SK-MEL-5 (cell line): ENCODE measurements around the gene PTPRT. TPM values are rescaled to one million over a fixed set of nuclear protein-coding genes. Genes with fewer than 3 reads are reported as not detected.
A peak's percentile ranks its signal among the peaks of the same experiment; 100 is the strongest.

Experiments used
- DNase-seq: peaks from one replicate; pipeline ENCODE4 v3.0.0-alpha.2; 2016; ENCODE audit warnings: low read depth, low spot score
- in situ Hi-C: cut with HindIII; loops from 2 replicates; pipeline ENCODE4 v1.10.0; 2016; ENCODE audit warnings: low sequenced_read_pairs, high pct_unique_total_duplicates, low pct_unique_long_range_greater_than_20kb
- total RNA-seq: library from RNA; depleted of rRNA; stranded (reverse); fragments of >200 nt; shearing (Covaris generic); gene quantifications from 2 replicates; pipeline ENCODE4 v1.2.3, GENCODE V29; 2014

The PTPRT gene
- total RNA-seq, 1 experiment from 2014 or later: not detected

DNA sequence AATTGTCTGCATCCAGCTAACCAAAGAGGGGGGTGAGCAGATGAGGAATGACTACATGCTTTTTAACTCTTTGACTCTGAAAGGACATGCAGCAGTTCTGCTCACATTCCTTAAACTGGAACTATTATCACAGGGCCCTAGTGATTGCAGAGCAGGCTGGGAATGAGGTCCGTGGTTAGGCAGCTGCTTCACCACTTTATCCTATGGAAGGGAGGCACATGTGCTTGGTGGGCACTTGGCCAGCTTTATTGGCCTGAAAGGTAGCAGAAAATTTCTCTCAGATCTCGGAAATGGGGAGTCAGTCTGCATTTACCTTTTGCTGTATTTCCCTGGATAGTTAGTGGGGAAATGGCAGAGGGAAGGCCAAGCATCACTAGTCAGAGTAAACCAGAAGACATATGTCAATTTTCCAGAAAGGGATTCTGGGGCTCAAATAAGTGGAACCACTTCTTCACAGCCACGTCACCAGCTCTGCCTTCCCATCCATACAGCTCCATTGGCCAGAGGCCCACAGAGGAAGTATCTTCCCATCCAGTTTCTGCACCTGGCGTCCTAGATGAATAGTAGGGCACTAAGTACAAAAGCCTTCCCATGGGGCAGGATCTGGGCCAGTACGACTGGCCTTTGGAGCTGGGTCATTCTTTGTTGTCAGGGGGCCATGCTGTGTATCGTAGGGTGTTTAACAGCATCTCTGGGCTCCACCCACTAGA is 444.8 kb downstream of the PTPRT start:
- in situ Hi-C loops: no loop called here
- no peak for DNase-seq

DNA sequence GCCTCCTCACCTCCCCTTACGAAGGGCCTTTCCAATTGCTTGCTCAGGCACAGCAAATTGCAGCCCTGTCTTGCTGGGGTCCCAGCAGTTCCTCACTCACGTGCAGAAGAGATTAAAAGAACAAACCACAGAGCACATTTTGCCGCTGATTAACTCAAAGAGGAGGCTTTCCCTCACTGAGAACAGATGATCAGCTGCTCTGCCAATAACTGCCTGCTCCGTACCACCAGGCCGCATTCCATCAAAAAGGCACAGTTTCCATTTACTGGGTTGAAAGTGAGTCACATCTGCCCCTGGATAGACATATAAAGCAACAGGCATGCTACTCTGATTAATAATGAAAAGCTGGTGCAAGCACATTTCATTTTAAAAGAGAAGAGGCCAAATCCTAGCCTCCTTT is 446.8 kb downstream of the PTPRT start:
- in situ Hi-C loops: no loop called here
- no peak for DNase-seq

DNA sequence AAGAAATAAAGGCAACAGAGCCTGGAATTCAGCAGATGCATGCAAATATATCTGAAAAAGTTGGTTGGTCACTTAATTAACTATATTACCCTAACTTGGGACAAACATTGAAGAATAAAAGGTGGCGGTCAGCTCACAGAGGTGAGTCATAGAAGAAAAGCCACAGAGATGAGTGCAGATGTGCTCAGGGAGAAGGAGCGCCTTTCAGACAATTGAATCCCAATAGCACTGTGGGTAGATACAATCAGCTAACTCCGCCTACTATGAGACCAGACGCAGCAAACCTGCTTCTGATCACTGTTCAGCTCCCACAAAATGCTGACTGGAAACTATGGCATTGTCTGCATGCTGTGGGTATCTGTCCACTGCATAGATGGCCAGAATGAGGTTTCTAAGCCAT is 447.8 kb downstream of the PTPRT start:
- no peak for DNase-seq
- in situ Hi-C loops: no loop called here

DNA sequence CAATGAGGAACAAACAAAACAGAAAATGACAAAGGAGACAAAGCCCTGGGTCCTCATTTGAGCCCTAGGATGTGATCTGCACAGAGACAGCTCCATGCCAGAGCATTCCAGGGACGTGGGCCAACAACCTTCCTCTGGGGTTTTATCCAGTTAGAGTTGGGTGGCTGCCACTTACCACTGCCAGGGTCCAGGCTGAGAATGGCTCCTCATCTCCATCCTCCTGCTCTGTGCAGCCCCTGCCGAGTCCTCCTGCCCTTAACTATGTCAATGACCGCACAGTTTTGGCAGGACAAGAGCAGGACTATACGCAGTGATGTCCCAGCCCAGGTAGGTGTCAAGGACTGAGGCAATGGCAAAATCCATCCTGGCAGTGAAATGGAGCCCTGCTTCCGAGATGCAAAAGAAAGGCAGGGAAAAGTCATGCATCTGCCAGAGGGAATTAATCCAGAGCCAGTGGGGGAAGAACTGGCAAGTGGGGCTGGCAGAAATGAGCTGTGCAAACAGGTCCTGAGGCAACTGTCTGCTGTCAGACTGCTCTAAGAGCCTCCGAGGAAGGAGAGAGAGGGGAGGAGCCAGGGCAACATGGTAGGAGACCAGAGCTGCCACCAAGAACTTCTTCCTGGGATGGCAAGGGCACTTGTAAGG is 449.4 kb downstream of the PTPRT start:
- in situ Hi-C loops: no loop called here
- DNase-seq: no peak

DNA sequence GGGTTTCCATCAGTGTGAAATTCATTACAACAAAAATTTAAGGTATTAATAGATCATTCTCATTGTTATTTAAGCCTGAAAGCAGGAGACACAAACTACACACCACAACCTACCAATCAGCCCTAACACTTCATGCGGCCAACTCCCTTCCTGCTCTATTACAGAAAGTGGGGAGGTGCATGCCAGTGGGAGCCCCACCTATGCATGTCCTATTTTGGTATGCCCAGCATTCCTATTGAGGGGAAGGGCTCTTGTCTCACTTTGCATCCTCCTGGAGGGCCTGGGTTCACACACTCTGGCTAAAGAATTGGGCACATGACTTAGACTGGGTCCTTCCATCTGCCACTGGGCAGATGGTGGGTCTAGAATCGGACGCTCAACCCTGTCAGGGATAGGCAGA is 450.0 kb downstream of the PTPRT start:
- no peak for DNase-seq
- in situ Hi-C loops: no loop called here

DNA sequence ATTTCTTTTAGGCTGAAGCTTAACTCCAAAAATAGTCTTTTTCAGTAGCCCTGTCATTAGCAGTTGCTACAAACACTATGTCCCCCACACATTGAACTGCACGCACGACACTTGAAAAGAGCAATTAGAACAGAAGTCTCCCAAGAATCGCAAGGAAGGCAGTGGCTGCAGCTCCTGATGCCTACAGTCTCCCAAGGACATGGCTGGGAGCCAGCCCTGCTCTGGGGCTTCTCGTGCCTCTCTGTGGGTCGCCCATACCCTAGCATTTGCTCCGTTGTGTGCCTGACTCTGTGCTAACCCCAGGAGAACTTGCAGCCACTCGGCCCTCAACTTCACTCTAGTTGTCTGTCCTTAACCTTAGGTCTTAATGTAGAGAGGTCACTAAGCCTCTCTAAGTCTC is 454.2 kb downstream of the PTPRT start:
- in situ Hi-C loops: no loop called here
- DNase-seq: no peak

DNA sequence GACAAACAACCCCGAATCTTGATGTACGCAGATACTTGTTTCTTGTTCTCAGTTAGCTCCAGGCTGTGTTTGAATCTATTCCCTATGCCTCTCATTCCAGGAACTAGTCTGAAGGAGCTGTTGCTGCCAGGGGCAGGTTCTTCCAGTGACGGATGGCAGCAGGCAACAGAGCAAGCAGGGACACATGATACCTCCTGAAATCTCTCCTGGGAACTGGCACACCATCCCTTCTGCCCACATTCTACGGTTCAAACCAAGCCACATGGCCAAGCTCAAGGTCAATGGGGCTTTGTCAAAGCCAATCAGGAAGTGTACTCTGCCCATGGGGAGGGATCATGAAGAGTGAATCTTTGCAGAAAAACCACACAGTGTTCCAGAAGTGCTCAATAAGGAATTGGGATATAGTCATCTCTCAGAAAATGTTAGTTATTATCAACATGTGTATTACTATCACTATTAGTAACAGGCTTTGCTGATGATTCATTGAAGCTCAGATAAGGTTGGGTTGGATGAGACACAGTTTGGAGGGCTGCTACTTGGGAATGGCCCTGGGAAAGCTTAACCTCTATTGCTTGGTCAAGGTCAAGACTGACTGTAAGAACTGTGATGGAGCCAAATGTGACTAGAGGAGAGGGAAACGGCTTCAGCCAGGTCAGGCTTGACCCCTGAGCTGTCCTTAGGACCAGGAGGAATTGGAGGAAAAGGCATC is 454.9 kb downstream of the PTPRT start:
- in situ Hi-C loops: no loop called here

DNA sequence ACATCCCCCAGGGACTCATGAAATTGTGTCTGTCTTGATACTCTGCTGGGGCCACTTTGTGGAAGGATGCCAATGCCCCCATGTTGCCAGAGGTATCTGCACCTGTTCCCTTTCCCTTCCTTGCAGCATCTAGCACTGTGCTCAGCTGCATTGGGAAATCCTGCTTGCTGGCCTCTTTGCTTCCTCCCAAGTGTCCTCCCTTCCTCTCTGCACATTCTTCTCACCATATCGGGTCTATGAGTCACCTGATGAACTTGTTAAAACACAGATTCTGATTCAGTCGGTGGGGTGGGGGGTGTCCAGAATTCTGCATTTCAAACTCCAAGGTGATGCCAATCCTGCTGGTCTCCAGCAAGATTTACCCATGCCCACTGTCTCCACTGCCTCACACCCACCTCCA is 467.8 kb downstream of the PTPRT start:
- in situ Hi-C loops: no loop called here
- no peak for DNase-seq

More for the DNA sequence above, 454.9 kb downstream of the PTPRT start:
- DNase-seq: no peak

DNA sequence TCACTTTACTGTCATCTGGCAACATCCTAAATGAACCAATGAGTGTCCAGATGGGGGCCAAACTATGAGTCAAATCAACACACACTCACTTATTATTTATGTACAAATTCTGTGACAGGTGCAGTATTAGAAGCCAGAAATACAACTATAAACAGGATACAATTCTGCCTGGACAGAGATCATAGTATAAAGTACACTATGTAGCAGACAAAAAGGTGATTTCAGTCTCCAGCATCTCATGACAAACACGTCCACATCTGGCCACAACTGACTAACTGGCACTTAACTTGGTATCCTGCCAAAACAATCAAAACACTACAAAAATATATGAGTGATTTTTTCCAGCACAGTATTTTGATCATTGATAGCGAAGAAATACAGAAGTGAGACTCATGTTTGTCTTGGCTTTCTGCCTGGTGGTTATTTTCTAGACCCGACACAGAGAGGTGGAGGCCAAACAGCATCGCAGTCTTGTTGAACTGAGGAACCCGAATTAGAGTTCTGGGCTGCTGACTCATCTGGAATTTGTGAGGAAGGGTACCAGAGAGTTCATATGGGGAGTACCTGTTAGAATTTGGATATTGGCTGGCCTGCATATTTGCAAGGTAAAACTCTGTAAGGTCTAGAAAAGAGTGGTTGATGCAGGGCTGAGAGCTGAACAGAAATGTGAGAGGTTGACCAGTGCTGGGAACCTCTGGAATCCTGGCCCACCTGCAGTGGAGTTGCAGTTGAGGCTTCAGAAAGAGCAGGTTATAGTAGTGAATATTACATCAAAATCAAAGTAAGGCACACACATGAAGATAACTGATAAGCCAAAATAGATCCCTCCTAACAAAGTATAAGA is 475.2 kb downstream of the PTPRT start:
- no peak for DNase-seq
- in situ Hi-C loops: no loop called here

DNA sequence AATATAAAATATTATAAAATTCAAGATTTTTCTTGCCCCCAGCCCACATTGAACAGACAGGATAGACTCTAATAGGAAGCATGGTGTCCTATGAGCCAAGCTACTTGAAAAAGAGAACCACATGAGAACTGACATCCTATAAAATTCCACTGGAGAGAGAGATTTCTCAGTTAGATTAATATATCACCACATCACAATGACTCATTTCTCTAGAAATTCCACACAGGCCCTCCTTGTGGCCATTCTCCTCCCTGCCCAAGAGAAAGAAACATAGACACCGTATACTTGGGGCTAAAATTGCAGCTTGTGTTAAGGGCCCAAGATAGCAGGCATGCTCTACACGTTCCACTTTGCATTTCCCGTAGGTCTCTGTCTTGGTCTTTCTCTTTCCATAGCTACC is 481.4 kb downstream of the PTPRT start:
- DNase-seq: no peak
- in situ Hi-C loops: no loop called here

DNA sequence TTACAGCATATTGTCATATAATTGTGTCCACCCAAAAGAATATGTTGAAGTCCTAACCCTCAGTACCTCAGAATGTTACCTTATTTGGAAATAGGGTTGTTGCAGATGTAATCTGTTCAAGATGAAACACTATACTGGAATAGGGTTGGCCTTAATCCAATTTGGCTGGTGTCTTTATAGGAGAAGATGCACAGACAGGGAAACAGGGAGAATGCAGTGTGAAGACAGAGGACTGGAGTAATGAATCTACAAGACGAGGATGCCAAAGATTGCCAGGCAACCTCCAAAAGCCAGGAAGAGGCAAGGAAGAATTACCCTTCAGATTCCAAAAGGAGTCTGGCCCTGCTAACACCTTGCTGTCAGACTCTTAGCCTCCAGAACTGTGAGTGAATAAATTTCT is 482.9 kb downstream of the PTPRT start:
- in situ Hi-C loops: no loop called here

DNA sequence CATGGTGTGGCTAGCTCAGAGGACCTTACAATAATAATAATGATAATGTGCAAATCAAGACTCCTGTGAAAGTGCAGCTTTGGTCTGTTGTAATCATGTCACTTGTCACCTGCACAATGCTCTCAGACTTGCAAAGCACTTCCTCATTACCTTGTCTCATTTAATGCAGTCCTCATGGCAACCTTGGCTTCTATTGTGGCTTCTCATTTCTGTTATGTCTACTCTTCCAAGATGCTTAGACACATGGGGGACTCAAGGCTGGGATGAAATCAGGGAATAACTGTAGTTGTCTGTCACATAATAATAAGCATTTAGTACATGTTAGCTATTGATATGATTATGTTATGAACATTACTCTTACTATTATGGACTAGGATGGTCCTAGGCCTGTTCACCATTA is 484.2 kb downstream of the PTPRT start:
- in situ Hi-C loops: no loop called here
- DNase-seq: no peak

More for the DNA sequence above, 482.9 kb downstream of the PTPRT start:
- no peak for DNase-seq

DNA sequence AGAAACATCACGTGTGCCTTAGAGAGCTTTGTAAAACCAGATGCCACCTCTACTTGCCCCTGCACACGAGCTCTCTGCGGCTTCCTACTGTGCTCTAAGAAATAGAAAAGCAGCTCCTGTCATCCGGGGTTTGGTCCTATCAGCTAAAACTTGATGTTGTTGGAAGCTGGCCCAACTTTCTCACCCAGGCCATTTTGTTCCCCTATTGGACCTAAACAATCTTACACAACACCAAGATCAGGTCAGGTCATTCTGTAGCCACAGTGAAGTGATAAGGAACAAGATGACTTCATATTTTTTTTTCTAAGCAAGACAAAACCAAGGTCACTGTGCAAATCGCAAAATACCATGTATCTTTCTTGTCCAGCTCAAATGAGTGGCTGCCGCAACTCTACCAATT is 486.0 kb downstream of the PTPRT start:
- in situ Hi-C loops: no loop called here
- no peak for DNase-seq

DNA sequence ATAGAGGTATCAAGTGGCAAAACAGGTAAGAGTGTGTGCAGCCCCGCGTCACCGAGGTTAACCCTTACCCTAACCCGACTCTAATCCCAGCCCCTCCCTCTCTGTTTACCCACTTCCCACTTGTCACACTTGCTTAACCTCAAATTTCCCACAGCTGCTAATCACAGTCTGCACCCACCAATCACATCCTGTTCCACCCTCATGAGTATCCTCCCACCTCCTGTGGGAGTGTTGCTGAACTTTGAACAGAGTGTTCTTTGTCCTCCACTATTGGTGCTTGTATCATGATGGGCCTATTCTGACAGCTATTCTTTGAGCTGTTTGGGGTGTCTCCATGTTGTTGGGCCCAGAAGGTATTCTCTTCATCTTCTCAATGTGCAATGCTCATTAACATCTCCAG is 487.8 kb downstream of the PTPRT start:
- in situ Hi-C loops: no loop called here
- peak; percentile 13 for DNase-seq

DNA sequence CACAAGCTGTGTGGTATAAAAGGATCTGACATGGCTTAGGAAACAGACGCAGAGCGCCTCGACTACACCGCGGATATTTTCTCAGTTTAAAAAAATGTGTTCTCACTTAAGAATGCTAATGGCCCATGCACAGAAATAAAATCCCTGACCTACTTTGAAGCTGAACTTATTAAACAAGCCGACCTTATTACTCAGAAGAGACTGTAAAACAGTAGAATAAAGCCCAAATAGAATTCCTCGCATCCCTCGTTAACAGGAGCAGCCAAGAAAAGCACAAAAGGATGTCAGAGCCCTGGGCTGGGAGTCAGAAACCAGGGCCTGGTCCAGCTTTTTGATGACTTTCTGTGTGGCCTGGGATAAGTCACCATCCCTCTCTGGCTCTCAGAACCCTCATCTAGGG is 489.3 kb downstream of the PTPRT start:
- in situ Hi-C loops: no loop called here
- no peak for DNase-seq

DNA sequence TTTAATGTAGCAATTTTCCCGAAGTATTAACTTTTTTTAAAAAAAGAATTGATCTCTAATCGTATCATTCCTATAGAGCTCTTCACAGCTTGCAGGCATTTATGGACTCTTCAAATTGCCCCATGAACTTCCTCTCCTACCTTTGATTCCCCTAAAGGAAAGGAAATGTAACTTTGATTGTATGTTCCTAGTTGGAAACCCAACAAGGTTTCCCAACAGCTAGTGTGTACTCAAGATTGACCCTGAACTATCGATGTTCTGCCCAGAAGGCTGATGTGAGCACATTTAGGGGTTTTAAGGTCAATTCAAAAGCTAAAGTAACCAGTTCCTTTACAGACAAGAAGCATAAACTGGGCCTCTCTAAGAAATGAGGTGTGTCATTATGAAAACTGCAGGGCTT is 491.7 kb downstream of the PTPRT start:
- no peak for DNase-seq
- in situ Hi-C loops: no loop called here

DNA sequence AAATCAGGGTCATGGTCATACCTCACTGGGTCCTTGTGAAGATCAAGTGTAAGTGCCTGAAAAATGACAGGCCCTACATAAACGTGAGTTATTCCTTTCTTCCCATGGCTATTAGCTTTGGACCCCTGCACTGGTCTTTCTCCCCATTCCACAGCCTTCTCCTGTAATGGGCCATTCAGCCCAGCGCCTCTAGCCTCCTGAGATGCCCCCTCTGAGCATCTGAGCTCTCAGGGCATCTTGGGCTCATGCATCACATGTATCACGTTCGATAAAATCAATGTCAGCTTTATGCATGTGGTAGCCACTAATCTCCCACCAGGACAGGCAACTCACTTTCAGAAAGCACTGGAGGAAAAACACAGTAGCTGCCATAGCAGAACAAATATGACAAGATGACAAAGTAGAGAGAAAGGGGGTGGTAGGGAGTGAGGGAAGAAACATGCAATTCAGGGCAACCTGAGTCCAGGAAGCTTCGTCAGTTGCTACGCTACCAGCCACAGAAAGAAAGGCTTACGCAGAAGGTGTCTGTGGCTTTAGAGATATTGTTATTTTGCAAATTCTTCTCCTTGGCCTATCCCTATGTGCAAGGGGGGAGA is 498.8 kb downstream of the PTPRT start:
- DNase-seq: no peak

DNA sequence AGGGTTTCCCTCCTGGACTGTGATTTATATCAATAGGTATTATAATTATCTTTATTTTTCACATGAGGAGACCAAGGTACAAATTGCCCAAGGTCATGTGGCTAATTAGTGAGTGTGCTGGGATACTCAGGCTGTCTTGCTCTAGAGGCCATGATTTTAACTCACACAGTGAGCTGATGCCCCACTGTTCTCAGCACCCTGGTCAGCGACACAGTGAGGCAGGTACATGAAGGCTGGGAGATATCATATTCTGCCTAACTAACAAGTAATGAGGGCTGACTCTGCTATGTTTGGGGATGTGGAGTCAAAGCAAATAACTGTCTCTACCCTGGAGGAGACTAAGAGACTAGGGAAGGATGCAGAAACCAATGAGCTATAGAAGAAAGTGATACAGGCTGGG is 501.1 kb downstream of the PTPRT start:
- in situ Hi-C loops: no loop called here

More for the DNA sequence above, 498.8 kb downstream of the PTPRT start:
- in situ Hi-C loops: no loop called here

More for the DNA sequence above, 501.1 kb downstream of the PTPRT start:
- DNase-seq: no peak
